ENCODE measurements around the gene RBMS3. TPM values are rescaled to one million over a fixed set of nuclear protein-coding genes. Genes with fewer than 3 reads are reported as not detected.
"Not testable (repeated sequence)": the region's sequence is repeated elsewhere in the genome, so short reads cannot be mapped to it uniquely, and the experiment has no call there.

The RBMS3 gene
- total RNA-seq, 2 experiments from 2014 or later, result 1.0 TPM; not detected in 1

DNA sequence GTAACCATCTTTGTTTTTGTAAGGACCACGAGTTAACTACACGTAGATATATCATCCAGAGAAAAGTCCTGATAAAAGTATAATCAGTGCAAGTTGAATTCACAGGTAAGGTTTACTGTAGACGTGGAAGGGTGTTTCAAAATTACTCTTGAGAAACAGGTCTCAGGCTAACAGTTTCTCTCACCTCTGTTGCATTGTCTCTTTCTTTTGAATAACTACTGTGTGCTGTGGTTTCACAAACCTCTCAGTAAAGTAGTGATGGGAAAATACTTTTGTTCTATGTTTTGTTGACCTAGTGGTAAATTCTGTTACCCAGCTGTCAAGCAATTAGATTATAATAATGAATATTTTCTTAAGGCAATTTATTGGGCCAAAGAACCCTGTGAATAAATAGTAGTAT, 75.2 kb downstream of the RBMS3 start:
- no peak overlapping the region for H3K4me2 ChIP-seq (ENCODE audit: low read length)
- DNase-seq (ENCODE audit: low spot score), result no peak
- intact Hi-C loops (cut with micrococcal nuclease; ENCODE audit: unreplicated experiment), result no loop called here
- H3K27ac ChIP-seq (ENCODE audit: low read depth, low read length, poor library complexity, severe bottlenecking), result no peak overlapping the region
- no peaks in the 10 kb centered on the region for H3K4me1 ChIP-seq (ENCODE audit: insufficient read depth, low read length, poor library complexity, severe bottlenecking)
- ChIA-PET CTCF (ENCODE audit: unreplicated experiment) (no interaction called here), POLR2A (no interaction called here)
- H3K4me3 ChIP-seq (ENCODE audit: low read depth, low read length, poor library complexity, severe bottlenecking), result no peak overlapping the region
- H3K9me2 ChIP-seq (ENCODE audit: insufficient read depth, low read length), result no peaks in the 10 kb centered on the region
- TF ChIP-seq, protein P1, sequence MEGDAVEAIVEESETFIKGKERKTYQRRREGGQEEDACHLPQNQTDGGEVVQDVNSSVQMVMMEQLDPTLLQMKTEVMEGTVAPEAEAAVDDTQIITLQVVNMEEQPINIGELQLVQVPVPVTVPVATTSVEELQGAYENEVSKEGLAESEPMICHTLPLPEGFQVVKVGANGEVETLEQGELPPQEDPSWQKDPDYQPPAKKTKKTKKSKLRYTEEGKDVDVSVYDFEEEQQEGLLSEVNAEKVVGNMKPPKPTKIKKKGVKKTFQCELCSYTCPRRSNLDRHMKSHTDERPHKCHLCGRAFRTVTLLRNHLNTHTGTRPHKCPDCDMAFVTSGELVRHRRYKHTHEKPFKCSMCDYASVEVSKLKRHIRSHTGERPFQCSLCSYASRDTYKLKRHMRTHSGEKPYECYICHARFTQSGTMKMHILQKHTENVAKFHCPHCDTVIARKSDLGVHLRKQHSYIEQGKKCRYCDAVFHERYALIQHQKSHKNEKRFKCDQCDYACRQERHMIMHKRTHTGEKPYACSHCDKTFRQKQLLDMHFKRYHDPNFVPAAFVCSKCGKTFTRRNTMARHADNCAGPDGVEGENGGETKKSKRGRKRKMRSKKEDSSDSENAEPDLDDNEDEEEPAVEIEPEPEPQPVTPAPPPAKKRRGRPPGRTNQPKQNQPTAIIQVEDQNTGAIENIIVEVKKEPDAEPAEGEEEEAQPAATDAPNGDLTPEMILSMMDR (conservative IDR thresholded peaks at IDR 0.05; ENCODE audit: low read length), result no peak
- no peak for TF ChIP-seq EZH2phosphoT487 (IDR thresholded peaks at IDR 0.05; ENCODE audit: borderline replicate concordance, low read depth, low read length)
- no peaks in the 10 kb centered on the region for H3K79me2 ChIP-seq (ENCODE audit: insufficient read depth, low read depth, low read length)
- no peaks in the 10 kb centered on the region for H3K36me3 ChIP-seq (ENCODE audit: insufficient read depth, low read length)
- H4K20me1 ChIP-seq (ENCODE audit: insufficient read depth, low read length), result no peaks in the 10 kb centered on the region
- BruUV-seq (replicated peaks), result no TSS peak
- H3K9me3 ChIP-seq (ENCODE audit: low read length), result no peaks in the 10 kb centered on the region
- H2AFZ ChIP-seq (ENCODE audit: low read length), result peak overlapping the region; percentile 39; the same call in 1 of the 2 replicates

DNA sequence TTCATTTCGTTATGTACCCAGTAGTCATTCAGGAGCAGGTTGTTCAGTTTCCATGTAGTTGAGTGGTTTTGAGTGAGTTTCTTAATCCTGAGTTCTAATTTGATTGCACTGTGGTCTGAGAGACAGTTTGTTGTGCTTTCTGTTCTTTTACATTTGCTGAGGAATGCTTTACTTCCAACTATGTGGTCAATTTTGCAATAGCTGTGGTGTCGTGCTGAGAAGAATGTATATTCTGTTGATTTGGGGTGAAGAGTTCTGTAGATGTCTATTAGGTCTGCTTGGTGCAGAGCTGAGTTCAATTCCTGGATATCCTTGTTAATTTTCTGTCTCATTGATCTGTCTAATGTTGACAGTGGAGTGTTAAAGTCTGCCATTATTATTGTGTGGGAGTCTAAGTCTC, 79.4 kb downstream of the RBMS3 start:
- H3K9me3 ChIP-seq (ENCODE audit: low read length); H3K36me3 ChIP-seq (ENCODE audit: insufficient read depth, low read length); H4K20me1 ChIP-seq (ENCODE audit: insufficient read depth, low read length); CTCF ChIA-PET (ENCODE audit: unreplicated experiment); H3K27ac ChIP-seq (ENCODE audit: low read depth, low read length, poor library complexity, severe bottlenecking); H3K4me2 ChIP-seq (ENCODE audit: low read length); DNase-seq (ENCODE audit: low spot score); H3K9me2 ChIP-seq (ENCODE audit: insufficient read depth, low read length); H3K4me1 ChIP-seq (ENCODE audit: insufficient read depth, low read length, poor library complexity, severe bottlenecking); H3K4me3 ChIP-seq (ENCODE audit: low read depth, low read length, poor library complexity, severe bottlenecking); H3K79me2 ChIP-seq (ENCODE audit: insufficient read depth, low read depth, low read length); BruUV-seq (replicated peaks); H2AFZ ChIP-seq (ENCODE audit: low read length); intact Hi-C loops (cut with micrococcal nuclease; ENCODE audit: unreplicated experiment): not testable (repeated sequence)
- POLR2A ChIA-PET, result interaction anchor here (0.9 kb wide), 1 partner anchor 84 kb away, joined by 3 read pairs; no protein-coding TSS in a partner anchor

DNA sequence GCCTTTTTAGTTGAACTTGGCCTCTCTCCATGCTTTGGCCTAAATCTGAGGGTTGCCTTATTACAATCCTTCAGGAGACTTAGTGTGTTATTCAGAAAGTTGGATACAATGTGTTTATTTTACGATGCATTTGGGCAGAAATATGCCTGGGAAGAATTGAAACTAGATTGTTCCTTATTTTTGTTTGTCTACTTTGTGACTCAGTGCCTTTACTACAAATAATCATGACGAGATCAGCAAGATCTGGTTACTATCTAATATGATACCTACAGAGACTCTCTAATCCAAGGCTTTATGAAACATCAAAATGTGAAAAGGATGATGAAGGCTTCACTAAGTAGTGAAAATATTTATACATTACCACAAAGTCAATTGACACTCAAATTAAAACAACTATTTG, 82.2 kb downstream of the RBMS3 start:
- TF ChIP-seq, protein P1 (conservative IDR thresholded peaks at IDR 0.05; ENCODE audit: low read length), result no peak
- no peak for TF ChIP-seq EZH2phosphoT487 (IDR thresholded peaks at IDR 0.05; ENCODE audit: borderline replicate concordance, low read depth, low read length)
- CTCF ChIA-PET (ENCODE audit: unreplicated experiment), result no interaction called here
- no peak overlapping the region for H3K4me3 ChIP-seq (ENCODE audit: low read depth, low read length, poor library complexity, severe bottlenecking)
- no peak for DNase-seq (ENCODE audit: low spot score)
- H4K20me1 ChIP-seq (ENCODE audit: insufficient read depth, low read length), result no peaks in the 10 kb centered on the region
- H3K27ac ChIP-seq (ENCODE audit: low read depth, low read length, poor library complexity, severe bottlenecking), result no peak overlapping the region
- H3K79me2 ChIP-seq (ENCODE audit: insufficient read depth, low read depth, low read length), result no peaks in the 10 kb centered on the region
- BruUV-seq (replicated peaks), result no TSS peak
- POLR2A ChIA-PET, result interaction anchor here (0.7 kb wide), 1 partner anchor 502 kb away, joined by 3 read pairs; no protein-coding TSS in a partner anchor
- no peaks in the 10 kb centered on the region for H3K9me3 ChIP-seq (ENCODE audit: low read length)
- intact Hi-C loops (cut with micrococcal nuclease; ENCODE audit: unreplicated experiment), result no loop called here
- peak overlapping the region; percentile 61; the same call in 1 of the 2 replicates for H2AFZ ChIP-seq (ENCODE audit: low read length)
- H3K9me2 ChIP-seq (ENCODE audit: insufficient read depth, low read length), result no peaks in the 10 kb centered on the region
- H3K4me1 ChIP-seq (ENCODE audit: insufficient read depth, low read length, poor library complexity, severe bottlenecking), result peaks cover 18% of the 10 kb centered on the region
- 0 out of 2 replicates have a peak, but pooled peaks cover 3% of the 10 kb centered on the region for H3K36me3 ChIP-seq (ENCODE audit: insufficient read depth, low read length)
- H3K4me2 ChIP-seq (ENCODE audit: low read length), result no peak overlapping the region

All from OCI-LY7 (cell line).